ENCODE data around the gene EIF2S2.

EIF2S2 gene

DNA sequence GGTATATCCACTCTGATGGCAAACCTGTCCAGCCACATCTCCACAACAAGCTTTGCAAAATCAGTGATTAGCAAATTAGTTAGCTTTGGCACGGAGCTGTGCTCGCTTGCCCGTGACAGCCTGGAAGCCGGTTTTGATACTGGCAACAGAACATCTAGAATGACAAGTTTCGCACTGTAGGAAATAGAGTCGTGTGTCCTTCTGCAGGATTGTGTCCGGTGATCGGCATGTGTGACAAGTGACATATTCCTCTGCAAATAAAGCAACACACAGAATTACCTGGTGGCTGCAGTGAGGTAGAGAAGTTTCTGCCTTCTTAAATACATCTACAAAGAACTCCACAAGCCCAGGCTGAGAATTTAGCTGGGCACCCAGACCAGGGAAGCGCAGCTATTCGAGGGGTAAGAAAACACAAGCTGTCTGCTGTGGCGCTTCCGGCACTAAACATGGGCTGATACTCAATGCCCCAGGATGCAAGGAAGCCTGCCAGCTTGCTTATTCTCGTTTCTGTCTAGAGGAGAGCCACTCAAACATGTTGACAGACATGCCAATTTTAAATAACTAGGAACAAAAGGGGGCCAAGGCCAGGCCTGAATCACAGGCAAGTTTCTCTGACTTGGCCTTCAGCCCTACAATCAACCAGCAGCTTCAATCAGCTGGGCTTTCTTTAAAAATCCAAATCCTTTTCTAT is 22.2 kb downstream of the EIF2S2 start:
- no peak for DNase-seq (ENCODE audit: low read depth in 2 of 2)

DNA sequence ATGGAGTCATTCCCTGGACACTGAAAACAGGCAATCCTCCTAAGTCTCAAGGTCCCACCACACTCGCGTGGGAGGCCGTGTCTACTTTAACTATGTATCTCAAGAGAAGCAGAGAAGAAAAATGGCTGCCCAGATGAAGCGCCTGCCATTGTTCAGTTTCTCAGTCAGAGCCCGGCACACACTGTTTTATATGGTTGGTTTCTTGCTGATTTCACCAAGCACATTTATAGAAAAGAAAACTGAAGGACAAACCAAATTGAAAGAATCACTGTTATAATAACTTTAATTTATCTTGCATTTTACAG is 22.9 kb downstream of the EIF2S2 start:
- no peak for DNase-seq (ENCODE audit: low read depth in 2 of 2)

DNA sequence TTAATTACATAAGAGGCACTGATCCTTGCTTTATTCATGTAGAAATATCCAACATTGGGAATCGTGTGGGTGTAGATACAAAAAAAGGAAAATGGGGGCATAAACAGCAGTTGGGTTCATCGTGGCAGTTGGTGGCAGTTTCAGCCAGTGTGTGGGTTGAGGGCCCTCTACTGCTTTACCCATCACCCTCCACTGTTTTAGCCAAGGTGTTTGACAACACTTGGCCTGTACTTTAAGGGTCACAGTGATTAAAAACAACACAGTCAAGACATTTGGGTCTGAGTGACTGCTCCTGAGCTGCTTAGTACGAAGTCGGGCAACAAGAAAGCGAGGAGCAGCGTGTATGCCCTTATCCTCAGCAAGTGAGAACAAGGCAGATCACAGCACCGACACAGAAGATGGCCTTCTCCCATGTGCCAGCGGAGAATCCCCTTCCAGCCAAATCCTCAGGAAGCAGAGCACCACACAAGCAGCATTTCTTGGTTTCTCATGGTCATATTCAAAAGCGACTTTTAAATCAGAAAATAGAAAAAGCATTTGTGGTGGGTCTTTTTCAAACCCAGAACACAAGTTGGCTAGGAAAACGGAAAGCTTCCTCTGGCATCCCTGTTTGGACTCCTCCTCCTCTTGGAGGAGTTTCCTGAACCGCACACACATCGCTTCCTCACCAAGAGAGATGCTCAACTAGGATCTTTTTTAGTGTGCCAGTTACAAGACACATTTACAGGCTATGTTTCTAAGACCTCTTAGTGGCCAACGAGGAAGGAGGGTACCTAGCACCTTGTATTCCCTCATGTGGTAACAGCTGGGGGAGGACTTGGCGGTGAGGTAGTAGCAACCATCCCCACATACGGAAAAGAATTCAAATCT is 23.5 kb downstream of the EIF2S2 start:
- DNase-seq (ENCODE audit: low read depth in 2 of 2) = no peak

DNA sequence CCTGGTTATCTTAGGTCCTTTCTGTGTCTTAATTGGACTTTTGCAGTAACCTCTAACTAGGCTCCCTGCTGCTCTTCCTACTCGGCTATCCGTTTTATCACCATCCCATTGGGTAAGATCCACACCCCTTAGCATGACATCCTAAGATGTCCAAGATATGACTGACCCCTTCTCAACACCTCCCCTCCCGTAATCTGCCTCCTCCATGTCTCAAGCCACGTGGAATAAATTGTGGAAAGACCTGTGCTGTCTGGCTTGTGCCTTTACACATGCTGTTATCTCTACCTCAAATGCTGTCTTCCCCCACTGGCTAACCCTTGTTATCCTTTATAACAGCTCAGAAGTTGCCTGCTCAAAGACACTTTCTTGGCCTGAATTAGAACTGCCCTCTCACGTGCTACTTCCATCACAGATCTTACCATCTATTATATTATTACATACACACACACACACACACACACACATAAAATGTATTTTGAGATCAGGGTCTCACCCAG is 26.5 kb downstream of the EIF2S2 start:
- DNase-seq (ENCODE audit: low read depth in 2 of 2) = no peak

DNA sequence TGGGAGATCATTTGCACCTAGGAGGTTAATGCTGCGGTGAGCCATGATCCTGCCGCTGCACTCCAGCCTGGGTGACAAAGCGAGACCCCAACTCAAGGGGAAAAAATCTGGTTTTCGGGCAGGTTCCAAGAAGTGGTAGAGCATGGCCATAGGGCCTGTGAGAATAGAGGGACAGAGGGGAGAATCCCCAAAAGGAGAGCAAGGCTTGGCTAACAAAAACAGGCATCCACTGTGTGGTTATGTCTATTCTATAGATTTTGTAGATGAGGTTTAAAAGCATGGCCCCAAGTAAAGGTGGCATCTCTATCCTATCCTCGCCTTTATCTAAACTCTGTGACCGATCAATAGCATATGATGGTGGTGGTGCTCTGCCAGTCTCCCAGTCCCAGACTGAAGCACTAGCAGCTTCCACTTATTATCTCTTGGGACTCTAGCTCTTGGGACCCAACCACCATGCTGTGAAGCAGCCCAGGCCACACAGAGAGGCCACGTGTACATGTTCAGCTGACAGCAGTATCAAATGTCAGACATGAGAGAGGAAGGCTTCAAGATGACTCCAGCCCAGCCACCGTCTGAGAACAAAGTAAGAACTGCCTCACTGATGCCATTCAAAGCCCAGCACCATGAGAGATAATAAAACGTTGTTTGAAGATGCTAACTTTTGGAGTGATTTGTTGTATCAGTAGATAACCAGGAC is 27.7 kb downstream of the EIF2S2 start:
- no peak for DNase-seq (ENCODE audit: low read depth in 2 of 2)

DNA sequence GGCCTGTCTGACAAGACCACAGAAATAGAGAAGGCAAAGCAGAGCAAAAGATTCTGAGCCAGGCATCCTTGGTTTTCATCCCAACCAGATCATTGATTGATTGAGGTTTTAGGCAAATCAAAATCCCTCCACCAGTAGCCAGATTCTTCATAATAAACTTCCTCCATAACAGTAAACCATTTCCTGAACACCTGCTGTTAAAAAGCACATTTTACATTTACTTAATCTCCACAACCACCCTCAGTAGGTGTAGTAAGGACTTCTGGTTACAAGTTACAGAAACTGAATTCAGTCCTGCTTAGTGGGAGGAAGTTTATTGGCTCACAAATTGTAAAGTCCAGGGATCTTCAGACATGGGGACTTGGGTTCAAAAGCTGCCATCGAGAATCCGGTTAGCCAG is 28.3 kb downstream of the EIF2S2 start:
- DNase-seq (ENCODE audit: low read depth in 2 of 2) = no peak

DNA sequence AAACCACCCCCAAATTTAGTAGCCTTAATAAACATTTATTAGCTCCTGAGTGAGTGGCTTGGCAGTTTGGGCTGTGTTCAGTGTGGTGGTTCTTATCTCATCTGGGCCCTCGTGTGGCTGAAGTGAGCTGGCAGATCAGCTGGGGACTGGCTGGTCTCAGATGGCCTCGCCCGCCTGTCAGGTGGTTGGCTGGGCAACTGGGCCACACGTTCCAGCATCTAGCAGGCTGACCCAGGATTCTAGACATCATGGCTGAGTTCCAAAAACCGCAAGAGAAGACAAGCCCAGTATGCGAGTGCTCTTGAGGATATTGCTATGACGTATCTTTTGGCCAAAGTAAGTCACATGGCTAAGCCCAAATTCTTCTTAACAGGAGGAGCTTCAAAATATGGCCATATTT is 28.9 kb downstream of the EIF2S2 start:
- DNase-seq (ENCODE audit: low read depth in 2 of 2) = no peak

DNA sequence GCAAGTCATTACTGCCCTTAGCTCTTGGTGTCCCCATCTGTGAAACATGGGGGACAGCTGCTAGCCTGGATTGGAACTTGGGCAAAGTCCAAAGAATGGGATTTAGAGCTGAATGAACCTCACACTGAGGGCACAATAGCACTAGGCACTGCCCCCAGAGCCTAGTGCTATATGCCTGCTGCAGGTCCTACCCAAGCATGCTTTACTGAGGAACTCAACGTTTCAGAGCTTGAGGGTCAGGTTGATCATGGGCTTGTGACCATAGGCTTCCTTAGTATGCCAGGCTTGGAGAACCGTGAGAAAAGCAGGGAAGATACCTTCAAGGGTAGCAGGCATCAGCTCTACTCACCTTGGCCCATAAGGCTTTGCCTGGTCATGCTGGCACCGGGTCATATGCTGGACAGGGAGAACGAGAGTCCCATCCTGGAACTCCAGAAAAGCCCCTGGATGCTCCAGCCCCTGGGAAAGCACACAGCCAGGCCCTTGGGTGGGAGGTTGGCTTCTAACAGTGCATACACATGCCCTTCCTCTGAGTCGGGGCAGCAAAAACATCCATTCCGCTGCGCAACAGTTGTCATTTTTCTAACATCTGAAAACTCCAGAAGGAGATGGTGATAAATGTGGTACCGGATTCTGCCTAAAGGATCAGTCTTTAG is 29.7 kb downstream of the EIF2S2 start:
- DNase-seq (ENCODE audit: low read depth in 2 of 2) = no peak

DNA sequence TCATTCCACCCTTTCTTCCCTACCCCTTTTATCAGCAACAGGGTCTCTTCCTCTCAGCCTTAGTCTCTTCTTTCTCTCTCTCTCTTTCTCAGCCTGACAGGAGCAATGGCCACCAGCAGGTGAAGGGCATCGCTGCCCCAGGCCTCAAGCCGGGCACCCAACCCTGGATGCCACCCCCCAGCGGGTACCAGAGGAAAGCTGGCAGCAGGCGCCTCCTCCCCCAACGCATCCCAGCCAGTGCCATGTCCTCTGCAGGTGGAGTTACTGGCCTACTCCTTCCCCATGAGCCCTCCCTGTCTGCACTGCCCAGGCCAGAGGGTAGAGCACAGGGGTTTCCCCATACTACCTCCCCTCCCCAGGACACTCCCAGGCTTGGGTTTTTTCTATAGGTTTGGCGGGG is 32.2 kb downstream of the EIF2S2 start:
- no peak for DNase-seq (ENCODE audit: low read depth in 2 of 2)

DNA sequence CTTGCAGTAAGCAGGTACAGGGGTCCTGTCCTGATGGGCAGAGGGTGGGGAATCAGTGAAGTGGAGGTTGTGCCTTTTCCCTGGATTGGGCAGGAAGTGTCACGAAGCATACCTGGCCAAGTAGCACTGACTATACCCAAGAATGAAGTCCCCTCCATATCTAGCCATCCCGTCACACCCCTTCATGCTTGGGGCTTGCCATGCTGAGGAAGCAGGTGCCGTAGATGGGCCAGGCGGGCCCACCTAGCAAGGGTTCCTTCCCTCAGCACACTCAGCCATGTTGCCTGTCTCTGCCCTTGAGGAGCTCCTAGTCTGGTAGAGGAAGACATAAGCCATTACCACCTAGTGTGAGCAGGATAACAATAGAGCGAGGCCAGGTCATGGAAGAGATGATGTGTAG is 33.5 kb downstream of the EIF2S2 start:
- no peak for DNase-seq (ENCODE audit: low read depth in 2 of 2)

DNA sequence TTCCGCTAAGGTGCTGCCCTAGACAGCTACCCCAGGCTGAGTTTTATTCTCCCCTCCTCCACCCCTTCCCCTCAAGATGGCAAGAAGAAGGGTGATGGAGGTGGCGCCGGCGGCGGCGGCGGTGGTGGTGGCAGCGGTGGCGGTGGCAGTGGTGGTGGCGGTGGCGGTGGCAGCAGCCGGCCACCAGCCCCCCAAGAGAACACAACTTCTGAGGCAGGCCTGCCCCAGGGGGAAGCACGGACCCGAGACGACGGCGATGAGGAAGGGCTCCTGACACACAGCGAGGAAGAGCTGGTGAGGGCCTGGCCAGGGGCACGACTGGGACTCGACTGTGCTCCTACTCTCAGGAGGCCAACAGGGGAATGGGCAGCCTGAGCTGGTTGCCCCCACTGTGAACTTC is 35.1 kb downstream of the EIF2S2 start:
- DNase-seq (ENCODE audit: low read depth in 2 of 2) = no peak

DNA sequence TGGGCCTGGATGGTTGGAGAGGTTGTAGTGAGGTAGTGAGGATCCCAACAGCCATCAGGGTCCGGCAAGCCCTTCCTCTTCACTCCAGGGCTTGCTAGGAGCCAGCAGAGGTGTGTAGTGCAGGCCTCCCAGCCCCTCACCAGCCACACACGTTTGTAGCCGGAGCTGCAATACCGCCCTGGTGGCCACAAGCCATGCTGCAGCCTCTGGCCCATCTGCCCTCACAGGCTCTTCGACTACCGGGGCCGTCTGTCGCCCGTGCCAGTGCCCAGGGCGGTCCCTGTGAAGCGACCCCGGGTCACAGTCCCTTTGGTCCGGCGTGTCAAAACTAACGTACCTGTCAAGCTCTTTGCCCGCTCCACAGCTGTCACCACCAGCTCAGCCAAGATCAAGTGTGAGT is 36.4 kb downstream of the EIF2S2 start:
- no peak for DNase-seq (ENCODE audit: low read depth in 2 of 2)

DNA sequence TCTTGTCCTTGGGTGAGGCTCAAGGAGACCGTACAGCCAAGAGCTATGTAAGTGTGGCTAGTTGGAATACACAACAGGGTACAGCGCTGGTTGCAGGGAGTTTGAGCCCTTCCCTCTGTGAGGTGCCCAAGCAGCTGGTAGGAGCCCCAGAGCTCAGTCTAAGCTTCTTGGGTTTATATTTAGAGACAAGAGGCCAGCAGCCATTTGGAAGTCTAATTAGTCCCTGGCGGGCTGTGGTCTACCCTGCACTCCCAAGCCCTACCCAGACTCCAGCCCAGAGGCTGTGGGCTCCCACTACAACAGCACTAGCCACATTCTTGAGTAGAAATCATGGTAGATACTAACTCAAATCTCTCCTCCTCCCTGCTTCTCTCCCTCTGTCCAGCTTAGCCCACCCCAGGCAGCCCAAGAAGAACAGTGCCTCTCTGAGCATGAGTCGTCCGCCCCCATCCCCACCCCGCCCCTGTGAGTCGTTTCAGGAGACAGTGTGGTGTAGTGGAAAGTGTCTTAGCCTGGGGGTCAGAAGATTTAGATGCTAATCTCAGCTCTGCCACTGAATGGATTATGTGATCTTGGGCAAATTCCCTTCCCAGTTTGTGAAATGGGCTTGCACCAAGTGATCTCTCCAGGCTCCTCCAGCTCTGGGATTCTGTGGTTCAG is 37.8 kb downstream of the EIF2S2 start:
- peak in 1 of 2 experiments; percentile 18 for DNase-seq (ENCODE audit: low read depth in 2 of 2)

DNA sequence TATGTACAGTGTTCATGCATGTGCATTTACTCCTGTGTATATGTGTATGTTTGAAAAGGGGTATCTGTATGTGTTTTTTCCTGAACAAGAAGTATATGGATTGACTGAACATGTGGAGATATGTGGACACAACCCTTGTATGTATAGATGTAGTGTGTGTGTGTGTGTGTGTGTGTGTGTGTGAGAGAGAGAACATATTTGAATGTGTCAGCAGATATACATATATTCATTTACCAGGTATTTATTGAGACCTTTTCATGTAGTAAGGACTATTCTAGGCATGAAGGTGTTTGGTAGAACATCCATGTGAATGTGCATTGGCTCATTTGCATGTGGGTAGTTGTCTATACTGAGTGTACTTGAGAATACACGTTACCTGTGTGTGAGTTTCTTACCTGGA is 39.3 kb downstream of the EIF2S2 start:
- DNase-seq (ENCODE audit: low read depth in 2 of 2) = no peak

DNA sequence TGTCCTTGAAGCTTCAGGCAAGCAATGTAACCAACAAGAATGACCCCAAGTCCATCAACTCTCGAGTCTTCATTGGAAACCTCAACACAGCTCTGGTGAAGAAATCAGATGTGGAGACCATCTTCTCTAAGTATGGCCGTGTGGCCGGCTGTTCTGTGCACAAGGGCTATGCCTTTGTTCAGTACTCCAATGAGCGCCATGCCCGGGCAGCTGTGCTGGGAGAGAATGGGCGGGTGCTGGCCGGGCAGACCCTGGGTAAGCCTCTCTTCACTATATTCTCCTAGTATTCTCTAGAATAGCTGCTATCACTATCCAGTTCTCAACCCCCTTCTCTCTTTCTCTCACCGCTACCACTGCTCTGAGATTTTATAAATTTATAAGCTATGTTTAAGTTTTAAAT is 40.0 kb downstream of the EIF2S2 start:
- DNase-seq (ENCODE audit: low read depth in 2 of 2) = no peak

DNA sequence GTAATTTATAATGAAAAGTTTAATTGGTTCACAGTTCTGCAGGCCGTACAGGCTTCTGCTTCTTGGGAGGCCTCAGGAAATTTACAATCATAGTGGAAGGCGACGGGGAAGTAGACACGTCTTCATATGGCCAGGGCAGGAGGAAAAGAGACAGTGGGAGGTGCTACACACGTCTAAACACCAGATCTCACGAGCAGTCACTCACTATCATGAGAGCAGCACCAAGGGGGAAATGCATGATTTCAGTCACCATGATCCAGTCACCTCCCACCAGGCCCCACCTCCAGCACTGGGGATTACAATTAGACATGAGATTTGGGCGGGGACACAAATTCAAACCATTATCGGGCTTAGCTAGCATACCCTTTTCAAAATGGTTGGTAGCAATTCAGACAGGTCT is 41.2 kb downstream of the EIF2S2 start:
- no peak for DNase-seq (ENCODE audit: low read depth in 2 of 2)

DNA sequence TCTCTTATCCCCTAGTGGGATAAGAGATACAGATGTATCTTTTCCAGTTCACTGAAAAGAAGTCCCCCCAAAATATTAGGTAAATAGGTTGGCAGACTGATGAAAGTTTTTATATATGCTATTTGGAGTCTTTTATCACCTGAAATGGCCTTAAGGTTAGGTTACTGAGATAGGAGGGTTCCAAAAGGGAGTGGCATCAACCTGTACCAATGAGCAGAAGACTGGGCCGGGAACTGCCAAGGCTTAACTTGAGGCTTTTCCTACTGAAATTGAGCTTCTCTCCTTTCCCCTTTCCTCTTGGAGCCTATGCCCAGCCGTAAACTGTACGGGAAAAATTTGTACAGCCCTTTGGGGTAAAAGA is 42.0 kb downstream of the EIF2S2 start:
- DNase-seq (ENCODE audit: low read depth in 2 of 2) = no peak

DNA sequence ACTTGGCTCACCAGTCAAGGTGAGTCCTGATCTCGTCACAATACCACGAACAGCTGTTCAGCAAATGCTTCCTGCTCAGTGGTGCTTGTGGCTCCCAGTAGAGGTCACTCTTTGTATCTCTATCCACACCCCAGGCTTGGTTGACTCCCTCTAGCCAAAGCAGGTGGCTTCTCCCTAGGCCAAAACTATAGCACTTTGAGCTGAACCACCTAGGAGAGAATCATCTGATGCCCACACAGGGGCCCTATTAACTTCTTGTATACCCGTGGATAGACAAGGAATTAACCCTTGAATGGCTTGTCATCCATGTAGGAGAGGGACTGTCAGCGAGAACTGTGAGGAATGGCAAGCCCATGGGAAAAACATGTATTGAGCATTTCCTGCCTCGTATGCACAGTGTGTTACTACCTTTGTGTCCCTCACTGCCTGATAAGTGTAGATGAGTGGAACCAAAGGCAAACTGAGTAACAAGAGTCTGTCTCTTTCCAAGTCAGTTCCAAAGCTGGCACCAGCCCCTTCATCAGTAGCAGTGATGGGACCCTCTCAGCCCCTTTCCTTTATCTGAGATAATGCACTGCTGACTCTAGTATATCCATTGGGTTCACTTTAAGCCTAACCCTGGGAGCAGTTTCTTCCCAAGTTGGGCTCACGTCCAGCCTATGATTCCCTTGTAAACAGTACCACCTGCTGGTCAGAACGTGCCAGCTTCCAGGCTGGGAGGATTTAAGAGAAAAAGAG is 42.5 kb downstream of the EIF2S2 start:
- DNase-seq (ENCODE audit: low read depth in 2 of 2) = peak; percentile 20 to 28

DNA sequence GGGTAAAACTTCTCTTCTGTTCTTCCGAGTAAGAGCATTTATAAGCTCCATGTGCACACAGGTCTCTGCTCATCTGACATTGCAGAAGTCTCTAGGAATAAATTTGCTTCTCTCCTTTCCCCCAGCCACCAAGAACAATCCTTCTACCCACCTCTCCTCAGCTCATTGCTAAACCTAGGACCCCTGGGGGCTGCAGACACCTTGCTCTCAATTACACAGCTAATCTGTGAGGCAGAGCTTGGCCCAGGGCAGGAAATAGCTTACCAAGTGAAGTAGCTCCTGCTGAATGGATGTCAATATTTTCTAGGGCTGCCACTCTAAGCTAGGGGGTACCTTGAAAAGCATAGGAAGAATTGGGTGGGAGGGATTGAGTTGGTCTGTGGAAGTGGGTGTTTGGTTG is 44.0 kb downstream of the EIF2S2 start:
- no peak for DNase-seq (ENCODE audit: low read depth in 2 of 2)

DNA sequence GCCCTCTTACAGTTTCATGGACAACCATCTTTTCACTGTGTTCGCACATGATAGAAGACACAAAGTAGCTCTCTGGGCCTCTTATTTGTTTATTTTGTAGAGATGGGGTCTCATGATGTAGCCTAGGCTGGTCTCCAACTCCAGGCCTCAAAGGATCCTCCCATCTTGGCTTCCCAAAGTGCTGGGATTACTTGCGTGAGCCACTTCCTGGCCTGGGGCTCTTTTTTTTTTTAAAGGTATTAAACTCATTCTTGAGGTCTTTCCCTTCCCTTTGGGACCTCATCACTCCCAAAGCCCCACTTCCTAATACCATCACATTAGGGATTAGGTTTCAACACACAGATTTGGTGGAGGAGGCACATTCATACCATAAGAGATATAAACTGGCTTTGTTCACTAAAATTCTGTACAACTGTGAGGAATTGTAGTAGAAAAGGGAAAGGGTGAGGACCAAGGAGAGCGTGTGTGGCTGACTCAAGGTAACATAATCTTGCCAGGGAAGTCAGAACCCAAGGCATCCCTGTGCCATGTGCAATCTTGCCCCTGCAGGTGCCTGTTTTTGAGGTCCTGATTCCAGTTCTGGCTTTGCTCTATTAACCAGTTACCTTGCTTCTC is 45.5 kb downstream of the EIF2S2 start:
- DNase-seq (ENCODE audit: low read depth in 2 of 2) = no peak

DNA sequence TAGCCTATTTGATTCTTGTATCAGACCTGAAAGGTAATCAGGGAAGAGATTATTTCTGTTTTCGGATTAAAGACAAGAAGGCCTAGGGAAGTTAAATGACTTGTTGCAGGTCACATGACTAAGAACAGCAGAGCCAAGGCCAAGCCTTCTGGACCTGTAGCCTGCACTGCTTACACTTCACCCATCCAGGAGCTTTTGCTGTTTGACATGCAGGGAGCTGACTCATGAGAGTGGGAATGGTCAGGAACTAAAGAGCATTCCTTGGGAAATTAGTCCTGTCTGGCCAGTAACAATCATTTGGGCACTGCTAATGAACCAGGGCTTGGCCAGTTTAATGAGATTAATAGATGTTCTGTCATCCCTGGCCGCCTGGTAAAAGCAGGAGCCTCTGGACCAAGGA is 46.8 kb downstream of the EIF2S2 start:
- DNase-seq (ENCODE audit: low read depth in 2 of 2) = no peak
